Activated CD8-positive, alpha-beta memory T cell treated with anti-CD3 and anti-CD28 coated beads, Interleukin-2, amount 50 U/mL, for 1 hour (primary cell): ENCODE data around the gene WDR5.

ENCODE experiments used
- DNase-seq: peaks from one replicate; pipeline ENCODE4 v3.0.0-alpha.2; 2020; ENCODE audit errors: extremely low read depth

Gene WDR5

DNA sequence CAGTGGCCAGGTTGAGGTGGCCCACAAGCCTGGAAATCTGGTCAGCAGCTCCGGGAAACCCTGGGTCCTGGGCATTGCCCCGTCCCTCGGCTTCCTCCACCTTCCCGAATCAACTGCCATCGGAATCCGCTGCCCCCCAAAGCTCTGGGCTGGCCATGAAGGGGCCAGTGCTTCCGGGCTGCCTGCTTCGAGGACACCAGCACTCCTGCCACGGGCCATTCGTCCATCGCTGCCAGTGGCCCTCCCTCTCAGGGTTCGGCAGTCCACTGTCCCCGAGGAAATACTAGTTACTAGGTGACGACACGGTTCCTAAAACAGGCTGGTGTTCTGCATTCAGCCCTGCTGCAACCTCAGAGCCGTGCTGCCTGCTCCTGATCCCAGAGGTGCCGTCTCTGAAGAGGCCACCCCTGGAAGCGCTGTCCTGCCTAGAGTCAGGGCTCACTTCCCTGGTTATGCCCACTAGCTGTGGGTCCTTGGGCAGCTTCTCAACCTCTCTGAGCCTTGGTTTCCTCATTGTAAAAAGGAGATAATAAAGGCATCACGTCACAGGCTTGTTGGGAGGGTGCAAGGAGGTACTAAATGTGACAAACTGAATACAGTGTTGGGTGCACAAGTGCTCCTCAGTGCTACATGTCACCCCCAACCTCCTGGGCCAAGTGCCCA lies 3.5 kb upstream of the WDR5 start:
- DNase-seq, result no peak

DNA sequence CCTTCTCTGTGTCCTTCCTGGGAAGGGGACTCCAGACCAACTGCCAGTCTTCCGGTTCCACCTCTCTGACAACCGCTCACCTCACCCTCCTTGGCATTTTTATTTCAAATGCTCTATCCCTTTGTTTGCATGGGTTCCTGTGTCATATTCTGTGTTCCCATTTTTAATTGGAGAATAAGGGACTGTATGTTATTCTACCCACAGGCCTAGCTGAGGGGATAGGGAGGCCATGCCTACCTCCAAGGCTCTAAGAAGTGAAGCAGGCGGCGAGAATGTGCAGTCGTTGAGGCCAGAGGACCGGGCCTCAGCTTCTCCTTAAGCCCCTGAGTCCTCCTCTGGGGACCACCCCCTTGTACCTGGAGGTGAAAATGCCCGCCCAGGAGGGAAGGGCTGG lies 936 bp upstream of the WDR5 start:
- DNase-seq, result no peak

DNA sequence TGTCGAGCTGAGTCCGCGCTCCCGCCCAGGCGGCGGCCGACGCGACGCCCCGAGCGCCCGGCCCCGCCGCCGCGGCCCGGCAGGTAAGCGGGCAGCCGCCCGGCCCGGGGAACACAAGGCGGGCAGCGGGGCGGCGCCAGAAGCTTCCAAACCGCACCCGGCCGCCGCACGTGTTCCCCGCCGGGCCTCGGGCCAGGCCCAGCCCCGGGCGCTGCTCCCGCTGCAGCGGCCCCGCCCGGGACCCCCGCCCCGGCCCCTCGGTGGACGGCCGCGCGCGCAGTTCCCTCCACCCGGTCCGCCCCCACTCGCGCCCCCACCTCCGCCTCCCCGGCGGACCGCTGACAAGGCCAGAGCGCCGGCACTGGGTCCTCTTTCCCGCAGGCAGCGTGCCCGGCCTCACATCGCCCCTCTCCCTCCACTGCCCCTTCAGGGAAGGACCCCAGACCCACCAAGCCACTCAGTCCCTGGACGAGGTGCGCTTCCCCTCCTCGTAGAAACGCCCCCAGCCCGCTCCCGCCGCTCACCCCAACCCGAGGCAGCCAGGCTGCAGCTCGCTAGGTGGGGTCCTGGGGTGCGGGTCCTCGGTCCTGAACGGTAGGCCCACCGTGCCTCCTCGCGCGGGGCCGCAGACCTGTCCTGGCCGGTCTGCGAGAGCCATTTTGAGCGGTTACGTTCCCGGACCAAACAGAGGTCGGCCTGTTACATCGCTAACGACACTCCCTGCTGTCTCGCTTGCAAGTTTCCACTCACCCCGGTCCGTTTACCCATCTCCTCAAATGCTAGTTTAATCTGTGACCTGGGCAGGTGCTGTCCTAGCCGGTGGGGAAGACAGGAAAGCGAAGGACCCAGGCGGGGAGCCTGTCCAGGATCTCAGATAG lies 475 bp downstream of the WDR5 start:
- no peak for DNase-seq

DNA sequence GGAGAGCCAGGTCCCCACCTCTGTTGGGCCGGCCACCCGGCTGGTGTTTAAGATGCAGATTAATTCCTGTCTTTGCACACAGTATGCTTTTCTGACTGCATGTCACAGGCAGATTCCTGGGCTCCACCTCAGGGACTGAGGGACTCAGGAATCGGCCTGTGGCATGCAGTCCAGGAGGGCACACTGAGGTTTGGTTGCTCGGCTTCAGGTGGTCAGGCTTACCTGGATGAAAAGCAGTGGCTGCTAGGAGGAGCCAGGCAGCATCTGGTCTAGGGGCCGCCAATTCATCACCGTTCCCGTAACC lies 1.1 kb downstream of the WDR5 start:
- no peak for DNase-seq

DNA sequence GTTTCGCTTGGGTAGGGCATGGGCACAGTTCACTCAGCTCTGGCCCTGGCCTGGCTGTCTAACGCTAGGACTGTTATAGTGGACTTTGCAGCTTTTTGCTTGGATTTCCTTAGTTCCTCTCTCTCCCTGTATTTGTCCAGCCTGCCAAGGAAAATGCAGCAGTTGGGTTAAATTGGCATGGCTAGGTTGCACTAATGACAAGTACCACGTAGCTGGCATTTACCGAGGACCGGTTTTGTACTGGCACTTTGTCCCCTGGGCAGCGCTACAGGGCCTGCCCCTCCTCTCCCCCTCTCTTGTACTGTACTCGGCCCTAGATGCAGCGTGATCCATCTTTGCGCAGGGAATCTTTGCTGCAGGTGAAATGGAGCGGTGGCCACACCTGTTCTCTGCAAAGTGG lies 2.4 kb downstream of the WDR5 start:
- DNase-seq, result no peak

DNA sequence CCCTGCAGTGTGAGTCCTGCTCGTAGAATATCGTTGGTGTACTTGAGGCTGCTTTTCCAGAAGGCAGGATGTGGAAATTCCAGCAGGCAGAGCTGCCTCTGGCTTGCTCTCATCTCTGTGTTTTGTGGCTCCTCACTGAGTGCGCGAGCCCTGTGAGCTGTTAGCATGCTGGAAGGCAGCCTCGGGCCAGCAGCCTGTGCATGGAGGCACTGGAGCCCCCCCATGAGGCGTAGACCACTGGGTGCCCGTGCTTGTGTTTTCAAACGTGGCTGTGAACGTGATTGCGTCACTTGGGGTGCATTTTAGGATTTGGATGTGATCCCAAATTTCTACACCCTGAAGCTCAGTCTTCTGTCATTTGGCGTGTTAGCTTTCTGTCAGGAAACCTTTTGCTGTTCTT lies 3.2 kb downstream of the WDR5 start:
- DNase-seq, result no peak

DNA sequence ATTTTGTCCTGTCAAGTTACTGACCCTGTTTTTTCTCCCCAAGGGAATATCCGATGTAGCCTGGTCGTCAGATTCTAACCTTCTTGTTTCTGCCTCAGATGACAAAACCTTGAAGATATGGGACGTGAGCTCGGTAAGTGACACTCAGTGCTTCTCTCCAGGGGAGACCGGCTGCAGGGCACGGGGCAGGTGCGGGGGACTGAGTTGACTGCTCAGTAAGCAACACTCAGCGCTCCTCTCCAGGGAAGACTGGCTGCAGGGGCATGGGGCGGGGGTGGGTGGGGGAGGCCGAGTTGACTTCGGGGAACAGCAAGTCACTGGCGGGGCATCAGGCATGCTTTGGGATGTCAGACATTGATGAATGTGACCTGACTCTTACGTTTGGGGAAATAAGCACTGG lies 6.0 kb downstream of the WDR5 start:
- DNase-seq, result no peak

DNA sequence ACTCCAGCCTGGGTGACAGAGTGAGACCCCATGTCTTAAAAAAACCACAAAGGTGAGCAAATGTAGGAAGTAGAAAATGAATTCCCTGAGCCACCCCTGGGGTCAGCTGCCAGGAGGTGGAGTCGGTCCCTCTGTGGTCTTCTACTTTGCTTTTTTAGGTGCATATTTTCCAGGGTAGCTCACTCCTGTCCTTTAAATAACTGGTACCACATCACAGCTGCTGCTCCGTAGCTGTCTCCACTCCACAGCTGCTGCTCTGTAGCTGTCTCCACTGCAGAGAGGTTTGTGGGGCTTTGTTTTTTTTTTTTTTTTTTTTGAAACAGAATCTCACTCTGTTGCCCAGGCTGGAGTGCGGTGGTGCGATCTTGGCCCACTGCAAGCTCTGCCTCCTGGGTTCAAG lies 8.9 kb downstream of the WDR5 start:
- DNase-seq, result no peak

DNA sequence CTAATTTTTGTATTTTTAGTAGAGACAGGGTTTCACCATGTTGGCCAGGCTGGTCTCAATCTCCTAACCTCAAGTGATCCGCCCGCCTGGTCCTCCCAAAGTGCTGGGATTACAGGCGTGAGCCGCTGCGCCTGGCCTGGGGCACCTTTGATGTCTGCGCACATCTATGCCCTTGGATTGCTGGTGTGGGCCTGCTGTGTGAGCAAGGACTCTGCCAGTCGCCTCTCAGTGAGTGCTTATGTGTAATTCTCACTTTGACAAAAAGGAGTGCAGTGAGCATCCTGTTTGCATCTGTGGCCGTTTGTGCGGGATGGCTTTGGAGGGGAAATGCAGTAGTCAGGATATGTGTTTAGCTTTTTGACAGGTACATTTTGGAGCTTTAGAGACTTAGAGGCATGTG lies 9.4 kb downstream of the WDR5 start:
- no peak for DNase-seq

DNA sequence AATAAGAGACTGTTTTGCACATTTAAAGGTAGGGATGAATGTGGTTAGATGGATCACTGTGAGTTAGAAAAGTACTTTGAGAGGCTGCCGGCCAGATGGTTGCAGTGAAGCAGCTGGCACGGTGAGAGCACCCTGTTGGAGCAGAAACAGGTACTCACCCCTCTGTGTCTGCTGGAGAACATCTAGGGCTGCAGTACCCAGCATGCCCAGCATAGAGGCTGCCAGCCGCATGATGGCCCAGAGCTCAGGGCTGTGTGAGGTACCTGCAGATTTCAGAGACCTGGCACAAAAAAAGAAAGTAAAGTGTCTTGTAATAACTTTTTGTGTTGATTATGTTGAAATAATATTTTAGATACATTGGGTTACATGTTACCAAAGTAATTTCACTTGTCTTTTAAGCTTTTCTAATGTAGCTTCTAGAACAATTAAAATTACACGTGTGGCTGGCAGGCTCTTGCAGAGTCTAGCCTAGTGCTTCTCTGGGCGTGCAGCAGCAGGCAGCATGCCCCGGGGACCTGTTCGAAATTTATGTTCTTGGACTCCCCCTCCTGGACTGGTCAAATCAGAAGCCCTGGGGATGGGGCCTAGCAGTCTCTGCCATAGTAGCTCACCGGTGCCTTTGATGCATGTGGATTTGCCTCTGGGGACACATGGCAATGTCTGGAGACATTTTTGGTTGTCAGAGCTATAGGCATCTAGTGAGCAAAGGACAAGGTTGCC lies 11.1 kb downstream of the WDR5 start:
- DNase-seq, result no peak

DNA sequence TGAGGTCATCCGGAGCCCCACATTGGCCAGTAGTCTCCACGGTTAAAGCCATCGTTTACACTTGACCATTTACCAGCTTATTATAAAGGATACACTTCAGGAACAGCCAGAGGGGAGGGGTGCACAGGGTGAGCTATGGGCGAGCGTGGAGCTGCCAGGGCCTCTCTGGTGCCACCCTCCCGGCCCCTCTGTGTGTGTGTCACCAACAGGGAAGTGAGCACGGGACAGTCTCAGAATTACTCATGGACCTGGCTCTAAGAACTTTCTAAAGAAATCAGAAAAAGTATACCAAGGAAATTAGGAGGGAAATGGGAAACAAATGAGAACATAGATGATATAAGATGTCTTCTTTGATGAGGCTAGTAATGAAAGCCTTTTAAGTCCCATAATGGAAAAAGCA lies 13.5 kb downstream of the WDR5 start:
- DNase-seq, result no peak

DNA sequence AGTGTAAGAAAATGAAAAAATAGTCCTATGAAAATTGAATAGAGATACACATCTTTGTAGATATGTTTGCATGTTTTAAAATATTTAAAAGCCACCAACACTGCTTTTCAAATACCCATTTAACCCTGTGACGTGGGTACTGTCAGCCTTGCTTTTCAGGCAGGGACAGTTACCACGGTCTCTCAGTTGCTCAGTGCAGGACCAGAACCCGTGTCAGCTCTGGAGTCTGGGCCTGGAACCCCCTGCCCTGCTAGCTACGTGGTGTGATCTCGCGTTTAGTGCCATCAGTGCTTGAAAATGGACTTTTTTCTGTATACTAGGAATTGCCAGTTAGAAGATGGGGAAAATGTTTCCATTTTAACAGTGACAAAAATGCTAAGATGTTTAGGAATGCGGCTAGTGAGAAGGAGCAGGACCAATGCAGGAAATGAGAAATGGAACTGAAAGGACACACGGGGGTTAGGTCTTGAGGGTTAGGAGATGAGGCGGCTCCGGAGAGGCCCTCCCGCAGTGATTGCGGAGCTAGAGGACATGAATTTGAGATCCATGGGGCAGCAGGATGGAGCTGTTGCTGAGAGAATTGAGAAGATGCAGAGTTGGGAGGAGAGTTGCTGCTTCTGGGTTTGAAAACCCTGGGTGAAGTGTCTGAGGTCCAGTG lies 14.8 kb downstream of the WDR5 start:
- DNase-seq, result no peak

DNA sequence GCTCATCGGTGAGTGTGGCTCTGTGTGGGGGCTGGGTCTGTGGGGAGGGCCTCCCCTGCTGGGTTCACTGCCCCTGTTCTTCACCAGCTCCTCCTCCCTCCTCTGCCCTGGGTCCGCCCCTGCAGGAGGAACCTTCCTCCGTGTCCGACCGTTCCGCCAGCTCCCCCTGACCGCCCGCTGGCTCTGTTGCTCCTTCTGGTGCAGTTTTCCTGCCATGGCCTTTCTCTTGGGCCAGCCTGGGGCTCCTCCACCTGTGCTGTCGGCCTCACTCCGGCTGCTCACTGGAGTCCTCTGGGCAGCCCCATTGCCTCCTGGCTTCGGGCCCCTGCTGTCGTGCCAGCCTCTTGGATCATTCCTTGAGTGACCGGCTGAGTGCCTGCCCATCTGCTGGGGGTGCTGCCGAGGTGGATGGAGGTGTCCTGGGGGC lies 16.2 kb downstream of the WDR5 start:
- no peak for DNase-seq

DNA sequence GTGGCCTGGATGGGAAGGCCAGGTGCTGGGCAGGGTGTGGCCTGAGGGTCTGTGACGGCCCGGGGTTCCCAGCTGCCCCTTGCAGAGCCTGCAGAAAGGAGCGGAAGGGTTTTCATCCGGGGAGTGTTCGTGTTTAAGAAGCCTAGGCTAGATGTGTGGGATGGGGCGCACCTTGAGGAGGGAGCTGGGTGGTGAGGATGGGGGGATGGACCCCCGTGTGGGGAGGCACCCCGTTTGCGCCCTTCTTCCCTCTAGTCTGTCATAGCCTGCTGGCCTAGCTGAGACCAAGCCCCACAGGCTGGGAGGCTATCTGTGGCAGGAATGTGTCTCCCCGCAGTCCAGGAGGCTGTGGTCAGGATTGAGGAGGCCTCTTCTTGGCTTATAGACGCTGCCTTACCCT lies 16.6 kb downstream of the WDR5 start:
- DNase-seq, result no peak

DNA sequence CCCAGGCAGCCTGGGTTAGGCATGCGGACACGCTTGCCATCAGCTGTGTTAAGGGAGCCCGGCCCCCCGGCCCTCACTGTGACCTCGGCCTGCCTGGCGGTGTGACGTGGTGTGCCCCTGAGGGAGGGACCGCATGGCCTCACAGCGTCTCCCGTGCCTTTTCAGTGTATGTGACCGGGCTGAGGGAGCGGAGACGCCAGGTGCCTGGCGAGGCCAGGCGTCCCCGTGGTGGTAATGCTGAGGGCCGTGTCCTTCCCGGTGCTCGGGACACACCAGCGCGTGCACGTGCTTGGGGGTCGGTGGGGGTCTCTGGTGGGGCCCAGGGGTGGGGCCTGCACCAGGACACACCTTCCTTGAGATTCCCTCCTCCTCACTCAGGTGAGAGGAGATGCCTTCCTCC lies 17.6 kb downstream of the WDR5 start:
- DNase-seq, result no peak

DNA sequence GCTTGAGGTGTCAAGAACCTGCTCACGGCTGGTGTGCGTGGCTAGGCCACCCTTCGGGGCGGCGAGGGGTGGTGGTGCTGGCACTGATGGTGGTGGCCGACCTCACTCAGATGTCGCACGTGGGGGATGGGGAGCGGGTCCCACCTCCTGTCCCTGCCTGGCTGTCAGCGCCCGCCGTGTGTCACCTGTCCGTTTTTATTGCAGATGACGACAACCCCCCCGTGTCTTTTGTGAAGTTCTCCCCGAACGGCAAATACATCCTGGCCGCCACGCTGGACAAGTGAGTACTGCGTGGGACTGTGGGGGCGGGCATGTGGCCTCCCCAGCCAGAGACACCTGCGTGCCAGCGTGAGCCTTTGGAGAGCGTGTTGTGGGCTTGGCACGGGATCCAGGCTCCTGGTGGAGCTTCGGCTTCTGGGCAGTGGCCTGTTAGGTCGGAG lies 18.4 kb downstream of the WDR5 start:
- no peak for DNase-seq

DNA sequence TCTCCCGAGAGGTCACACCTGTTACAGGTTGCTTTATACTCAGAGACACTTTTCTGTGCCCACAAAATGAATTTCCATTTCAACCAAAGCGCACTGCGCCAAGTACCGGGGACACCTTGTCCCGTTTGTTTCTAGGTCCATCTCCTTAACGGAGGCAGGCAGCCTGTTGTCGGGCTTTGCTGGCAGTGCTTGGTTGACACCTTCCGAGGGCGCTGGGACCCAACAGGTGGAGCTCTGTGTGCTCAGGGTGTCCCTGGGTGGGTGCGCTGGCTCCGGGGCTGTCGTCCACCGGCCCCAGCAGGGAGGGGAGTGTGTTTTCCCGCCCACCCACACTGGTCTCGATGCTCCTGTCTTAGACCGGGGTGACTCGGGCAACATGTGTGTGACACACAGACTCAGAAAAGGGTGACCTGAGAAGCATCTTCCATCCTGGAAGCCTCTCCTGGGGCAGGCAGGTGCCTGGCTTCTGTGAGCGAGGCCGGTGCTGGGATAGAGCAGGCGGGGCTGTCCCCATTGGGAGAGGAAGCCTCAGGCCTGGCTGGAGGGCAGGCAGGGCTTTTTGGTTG lies 20.0 kb downstream of the WDR5 start:
- no peak for DNase-seq

DNA sequence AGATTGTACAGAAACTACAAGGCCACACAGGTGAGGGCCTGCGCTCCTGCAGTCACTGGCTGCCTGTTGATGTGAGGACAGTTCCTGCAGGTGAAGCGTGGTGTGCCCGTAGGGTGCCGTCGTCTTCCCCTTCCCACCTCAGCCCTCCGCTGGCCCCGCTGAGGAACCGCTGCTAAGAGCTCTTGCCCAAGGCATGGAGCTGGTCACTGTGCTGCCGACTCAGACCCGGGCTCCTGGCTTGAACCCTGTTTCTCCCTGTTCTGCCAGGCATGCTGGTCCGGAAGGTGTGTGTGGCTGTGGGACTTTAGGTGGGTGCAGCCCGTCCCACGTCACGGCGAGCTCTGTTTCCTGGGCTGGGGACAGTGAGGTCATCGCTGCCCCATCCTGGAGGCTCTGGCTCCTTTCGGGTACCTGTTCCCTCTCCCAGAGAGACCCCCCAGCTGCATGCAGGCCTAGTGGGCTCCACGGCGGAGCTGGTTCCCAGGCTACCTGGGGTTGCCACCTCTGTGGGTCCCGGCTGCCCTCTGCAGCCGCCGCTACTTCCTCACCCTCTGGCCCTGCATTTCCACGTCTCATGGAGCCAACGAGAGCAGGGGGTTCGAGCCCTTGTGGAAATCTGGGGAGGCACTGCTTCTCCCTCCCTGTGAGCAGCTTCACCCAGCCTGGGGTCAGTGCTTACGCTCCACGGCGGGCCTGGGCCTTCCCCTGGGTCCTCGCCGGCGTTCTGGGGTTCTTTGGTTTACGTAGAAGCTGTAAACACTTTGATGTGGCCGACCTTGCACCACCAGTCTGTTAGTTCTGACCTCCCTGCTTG lies 20.9 kb downstream of the WDR5 start:
- DNase-seq, result no peak

DNA sequence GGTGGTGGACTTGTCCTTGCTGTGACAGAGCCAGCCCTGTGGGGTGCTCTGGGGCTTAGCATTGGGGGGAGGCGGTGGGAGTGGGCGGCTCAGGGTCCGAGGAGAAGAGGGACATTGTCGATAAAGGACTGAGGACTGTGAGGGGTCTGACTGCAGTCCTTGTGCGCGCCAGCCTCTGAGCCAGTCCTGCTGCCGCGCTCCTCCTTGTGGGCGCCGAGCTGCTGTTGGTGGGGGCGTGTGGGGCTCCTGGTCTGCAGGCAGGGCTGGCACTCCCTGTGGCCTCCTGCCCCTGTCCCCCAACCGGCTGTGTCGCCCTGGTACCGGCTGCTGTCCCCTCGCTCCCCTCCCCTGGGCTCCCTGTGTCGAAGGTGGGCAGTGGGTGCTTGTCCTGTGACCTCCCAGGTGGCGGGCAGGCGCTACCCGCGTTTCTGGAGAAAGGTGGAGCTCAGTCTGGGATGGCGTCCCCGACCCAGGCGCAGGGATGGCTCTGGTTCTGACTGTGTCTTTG lies 21.6 kb downstream of the WDR5 start:
- DNase-seq, result no peak

DNA sequence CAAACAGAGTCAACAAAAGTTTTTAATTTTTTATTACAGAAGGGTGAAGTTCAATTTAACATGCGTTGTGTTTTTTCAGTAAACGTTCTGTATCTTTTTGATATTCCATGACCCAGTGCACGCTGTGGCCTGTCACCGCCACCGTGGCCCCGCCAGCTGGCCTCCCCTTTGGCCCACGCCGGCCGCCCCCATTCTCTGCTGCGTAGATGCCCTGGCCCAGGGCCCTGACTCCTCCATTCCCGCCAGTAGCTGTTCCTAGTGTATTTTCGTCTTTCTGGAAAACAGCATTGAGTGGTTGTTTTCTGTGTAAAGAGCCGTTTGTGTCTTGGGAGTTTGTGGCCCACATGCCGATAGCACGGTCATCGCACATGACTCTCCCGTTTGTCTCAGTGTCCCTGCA lies 22.4 kb downstream of the WDR5 start:
- no peak for DNase-seq

DNA sequence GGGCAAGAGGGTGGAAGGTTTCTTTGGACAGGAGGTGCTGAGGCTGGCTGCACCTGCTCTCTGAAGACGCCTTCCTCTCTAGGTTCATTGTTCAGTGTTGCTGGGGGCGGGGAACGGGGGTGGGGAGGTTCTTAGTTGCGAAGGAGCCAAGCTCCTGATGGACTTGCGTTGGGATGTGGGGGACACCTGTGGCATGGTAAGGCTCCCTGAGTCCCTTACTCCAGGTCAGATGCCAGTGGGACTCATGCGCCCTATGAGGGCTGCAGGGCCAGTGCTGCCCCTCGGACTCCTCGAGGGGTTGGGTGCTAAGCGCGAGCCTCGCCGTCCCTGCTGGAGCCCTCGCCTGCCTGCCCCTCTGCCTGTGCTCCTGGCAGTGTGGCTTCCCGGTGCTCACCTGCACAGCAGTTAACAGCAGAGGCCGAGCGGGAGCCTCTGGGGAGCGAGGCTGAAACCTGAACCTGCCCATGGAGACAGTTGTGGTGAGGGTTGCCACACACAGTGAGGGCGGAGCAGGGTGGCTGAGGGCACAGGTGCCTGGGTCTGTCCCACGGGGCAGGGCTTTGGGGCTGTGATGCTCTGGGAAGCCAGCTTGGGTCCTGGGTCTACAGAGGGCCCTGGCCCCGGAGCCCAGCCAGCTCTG lies 23.0 kb downstream of the WDR5 start:
- DNase-seq, result no peak
